ENCODE data around the gene COX7A2L.
"Not testable (repeated sequence)": the region's sequence is repeated elsewhere in the genome, so short reads cannot be mapped to it uniquely, and the experiment has no call there.

Gene COX7A2L

DNA sequence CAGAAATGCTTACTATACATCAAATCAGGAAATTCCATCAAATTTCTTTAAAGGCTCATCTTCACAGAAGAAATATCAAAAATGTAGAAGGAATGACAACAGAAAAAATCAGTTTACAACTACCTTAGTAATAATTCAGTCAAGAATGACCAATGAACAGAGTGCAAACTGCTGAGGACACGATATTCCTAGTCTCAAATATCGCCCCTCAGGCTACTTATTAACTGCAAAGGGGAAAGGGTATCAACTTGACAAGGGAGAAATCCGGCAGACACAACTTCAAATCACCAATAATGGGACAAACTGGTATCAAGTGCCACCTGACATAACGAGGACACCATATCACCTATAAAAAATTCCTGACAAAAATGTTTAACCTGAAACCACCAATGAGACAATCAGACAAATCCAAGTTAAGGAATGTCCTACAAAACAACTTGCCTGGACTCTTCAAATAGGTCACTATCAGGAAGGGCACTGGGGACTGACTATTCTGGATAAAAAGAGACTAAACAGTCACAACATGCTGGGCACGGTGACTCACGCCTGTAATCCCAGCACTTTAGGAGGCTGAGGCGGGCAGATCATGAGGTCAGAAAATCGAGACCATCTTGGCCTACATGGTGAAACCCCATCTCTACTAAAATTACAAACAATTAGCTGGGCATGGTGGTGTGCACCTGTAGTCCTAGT is 12.8 kb downstream of the COX7A2L start:
- no peak for DNase-seq (ENCODE audit: low spot score)
- no peak for TF ChIP-seq CTCF (IDR thresholded peaks at IDR 0.05; ENCODE audit: extremely low read depth, insufficient read depth, missing control alignments)
- in situ Hi-C loops (cut with MboI; ENCODE audit: low pct_unique_long_range_greater_than_20kb, low sequenced_read_pairs, unreplicated experiment) = no loop called here

GRCh38 chr2:42347518-42347917 is 13.5 kb downstream of the COX7A2L start:
- DNase-seq (ENCODE audit: low spot score); in situ Hi-C loops (cut with MboI; ENCODE audit: low pct_unique_long_range_greater_than_20kb, low sequenced_read_pairs, unreplicated experiment): not testable (repeated sequence)

DNA sequence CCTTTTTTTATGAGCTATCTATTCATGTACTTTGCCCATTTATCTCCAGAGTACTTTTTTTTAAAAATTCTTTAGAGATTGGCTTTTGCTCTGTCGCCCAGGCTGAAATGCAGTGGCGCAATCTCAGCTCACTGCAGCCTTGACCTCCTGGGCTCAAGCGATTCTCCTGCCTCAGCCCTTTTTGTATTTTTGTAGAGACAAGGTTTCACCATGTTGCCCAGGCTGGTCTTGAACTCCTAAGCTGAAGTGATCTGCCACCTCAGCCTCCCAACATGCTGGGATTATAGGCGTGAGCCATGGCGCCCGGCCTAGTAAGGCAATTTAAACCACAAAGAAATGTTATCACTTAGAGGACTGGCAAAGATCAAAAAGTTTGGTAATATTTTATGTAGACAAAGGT is 14.2 kb downstream of the COX7A2L start:
- DNase-seq (ENCODE audit: low spot score); in situ Hi-C loops (cut with MboI; ENCODE audit: low pct_unique_long_range_greater_than_20kb, low sequenced_read_pairs, unreplicated experiment): not testable (repeated sequence)

- DNase-seq (ENCODE audit: low spot score) = no peak
- in situ Hi-C loops (cut with MboI; ENCODE audit: low pct_unique_long_range_greater_than_20kb, low sequenced_read_pairs, unreplicated experiment) = no loop called here
- no peak for TF ChIP-seq CTCF (IDR thresholded peaks at IDR 0.05; ENCODE audit: extremely low read depth, insufficient read depth, missing control alignments)
Observed at GRCh38 chr2:42345986-42346385, 15.0 kb downstream of the COX7A2L start.

DNA sequence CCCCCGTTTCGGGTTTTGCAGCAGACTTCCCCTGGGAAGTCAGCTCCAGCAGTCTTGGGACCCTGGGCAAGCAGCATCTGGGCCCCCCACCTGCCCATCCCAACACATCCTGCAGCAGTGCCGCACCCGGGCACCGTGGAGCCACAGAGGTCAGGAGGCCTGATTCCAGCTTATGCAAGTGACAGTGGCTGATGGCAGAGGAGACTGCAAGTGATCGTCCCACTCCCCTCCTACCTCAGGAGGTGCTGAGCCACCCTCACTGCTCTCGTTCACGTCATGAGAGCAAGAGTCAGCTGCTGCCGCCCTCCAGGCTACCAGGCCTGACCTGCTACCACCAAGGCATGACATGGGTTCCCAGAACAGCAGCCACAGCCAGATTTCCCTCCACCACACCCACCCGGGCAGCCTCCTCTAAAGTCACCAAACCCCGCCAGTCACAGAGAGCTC is 18.2 kb downstream of the COX7A2L start:
- no peak for TF ChIP-seq CTCF (IDR thresholded peaks at IDR 0.05; ENCODE audit: extremely low read depth, insufficient read depth, missing control alignments)
- no peak for DNase-seq (ENCODE audit: low spot score)
- in situ Hi-C loops (cut with MboI; ENCODE audit: low pct_unique_long_range_greater_than_20kb, low sequenced_read_pairs, unreplicated experiment) = no loop called here

GRCh38 chr2:42342061-42342794 is 18.8 kb downstream of the COX7A2L start:
- DNase-seq (ENCODE audit: low spot score) = no peak
- in situ Hi-C loops (cut with MboI; ENCODE audit: low pct_unique_long_range_greater_than_20kb, low sequenced_read_pairs, unreplicated experiment) = no loop called here
- TF ChIP-seq CTCF (IDR thresholded peaks at IDR 0.05; ENCODE audit: extremely low read depth, insufficient read depth, missing control alignments) = no peak

GRCh38 chr2:42340938-42341636 is 19.9 kb downstream of the COX7A2L start:
- in situ Hi-C loops (cut with MboI; ENCODE audit: low pct_unique_long_range_greater_than_20kb, low sequenced_read_pairs, unreplicated experiment) = no loop called here
- no peak for DNase-seq (ENCODE audit: low spot score)
- TF ChIP-seq CTCF (IDR thresholded peaks at IDR 0.05; ENCODE audit: extremely low read depth, insufficient read depth, missing control alignments) = no peak
